Measurements from ENCODE around the gene STARD10.

The STARD10 gene

GRCh38 chr11:72766152-72766902 lies 27.5 kb downstream of the STARD10 start:
- Histone ChIP-seq H3K27me3 (ENCODE audit: insufficient read depth, low read length) (no peaks in the 10 kb centered on the region), H3K27ac (ENCODE audit: low read length) (no peak overlapping the region), H3K4me3 (ENCODE audit: low read length) (no peak overlapping the region), H3K9ac (ENCODE audit: low read depth, low read length) (no peak overlapping the region), H3K4me1 (ENCODE audit: insufficient read depth, low read length) (peaks cover 4% of the 10 kb centered on the region; the same call in 1 of the 2 replicates), H3K9me3 (ENCODE audit: insufficient read depth, low read depth, low read length) (no peaks in the 10 kb centered on the region), H3K36me3 (ENCODE audit: insufficient read depth, low read depth, low read length) (no peaks in the 10 kb centered on the region)

- peak overlapping the region; percentile 14; the same call in 1 of the 2 replicates for H3K9ac ChIP-seq (ENCODE audit: low read depth, low read length)
- H3K27me3 ChIP-seq (ENCODE audit: insufficient read depth, low read length): no peaks in the 10 kb centered on the region
- H3K4me1 ChIP-seq (ENCODE audit: insufficient read depth, low read length): peaks cover 4% of the 10 kb centered on the region; the same call in 1 of the 2 replicates
- no peaks in the 10 kb centered on the region for H3K9me3 ChIP-seq (ENCODE audit: insufficient read depth, low read depth, low read length)
- no peak overlapping the region for H3K4me3 ChIP-seq (ENCODE audit: low read length)
- no peak overlapping the region for H3K27ac ChIP-seq (ENCODE audit: low read length)
- H3K36me3 ChIP-seq (ENCODE audit: insufficient read depth, low read depth, low read length): no peaks in the 10 kb centered on the region
Measured at GRCh38 chr11:72764503-72764902, 29.3 kb downstream of the STARD10 start.

- Histone ChIP-seq H3K9ac (ENCODE audit: low read depth, low read length) (peak overlapping the region; percentile 14; the same call in 1 of the 2 replicates), H3K27ac (ENCODE audit: low read length) (no peak overlapping the region), H3K4me3 (ENCODE audit: low read length) (no peak overlapping the region), H3K27me3 (ENCODE audit: insufficient read depth, low read length) (no peaks in the 10 kb centered on the region), H3K36me3 (ENCODE audit: insufficient read depth, low read depth, low read length) (no peaks in the 10 kb centered on the region), H3K9me3 (ENCODE audit: insufficient read depth, low read depth, low read length) (no peaks in the 10 kb centered on the region), H3K4me1 (ENCODE audit: insufficient read depth, low read length) (peaks cover 4% of the 10 kb centered on the region; the same call in 1 of the 2 replicates)
Measured at GRCh38 chr11:72763823-72764222, 30.0 kb downstream of the STARD10 start.

- Histone ChIP-seq H3K9me3 (ENCODE audit: insufficient read depth, low read depth, low read length) (no peaks in the 10 kb centered on the region), H3K27ac (ENCODE audit: low read length) (no peak overlapping the region), H3K4me1 (ENCODE audit: insufficient read depth, low read length) (no peaks in the 10 kb centered on the region), H3K36me3 (ENCODE audit: insufficient read depth, low read depth, low read length) (no peaks in the 10 kb centered on the region), H3K9ac (ENCODE audit: low read depth, low read length) (no peak overlapping the region), H3K27me3 (ENCODE audit: insufficient read depth, low read length) (no peaks in the 10 kb centered on the region), H3K4me3 (ENCODE audit: low read length) (no peak overlapping the region)
Measured at GRCh38 chr11:72762641-72763304, 31.1 kb downstream of the STARD10 start.

GRCh38 chr11:72760539-72761405 lies 33.1 kb downstream of the STARD10 start:
- Histone ChIP-seq H3K9me3 (ENCODE audit: insufficient read depth, low read depth, low read length) (no peaks in the 10 kb centered on the region), H3K36me3 (ENCODE audit: insufficient read depth, low read depth, low read length) (no peaks in the 10 kb centered on the region), H3K4me3 (ENCODE audit: low read length) (no peak overlapping the region), H3K9ac (ENCODE audit: low read depth, low read length) (no peak overlapping the region), H3K4me1 (ENCODE audit: insufficient read depth, low read length) (no peaks in the 10 kb centered on the region), H3K27me3 (ENCODE audit: insufficient read depth, low read length) (no peaks in the 10 kb centered on the region), H3K27ac (ENCODE audit: low read length) (no peak overlapping the region)

GRCh38 chr11:72759468-72759985 lies 34.3 kb downstream of the STARD10 start:
- no peak overlapping the region for H3K4me3 ChIP-seq (ENCODE audit: low read length)
- no peak overlapping the region for H3K27ac ChIP-seq (ENCODE audit: low read length)
- no peaks in the 10 kb centered on the region for H3K36me3 ChIP-seq (ENCODE audit: insufficient read depth, low read depth, low read length)
- no peaks in the 10 kb centered on the region for H3K9me3 ChIP-seq (ENCODE audit: insufficient read depth, low read depth, low read length)
- no peaks in the 10 kb centered on the region; the same call in 1 of the 2 replicates for H3K27me3 ChIP-seq (ENCODE audit: insufficient read depth, low read length)
- no peaks in the 10 kb centered on the region for H3K4me1 ChIP-seq (ENCODE audit: insufficient read depth, low read length)
- H3K9ac ChIP-seq (ENCODE audit: low read depth, low read length): no peak overlapping the region

GRCh38 chr11:72758690-72759389 lies 35.0 kb downstream of the STARD10 start:
- H3K36me3 ChIP-seq (ENCODE audit: insufficient read depth, low read depth, low read length): no peaks in the 10 kb centered on the region
- no peak overlapping the region for H3K9ac ChIP-seq (ENCODE audit: low read depth, low read length)
- no peaks in the 10 kb centered on the region; the same call in 1 of the 2 replicates for H3K27me3 ChIP-seq (ENCODE audit: insufficient read depth, low read length)
- H3K9me3 ChIP-seq (ENCODE audit: insufficient read depth, low read depth, low read length): no peaks in the 10 kb centered on the region
- H3K27ac ChIP-seq (ENCODE audit: low read length): no peak overlapping the region
- H3K4me3 ChIP-seq (ENCODE audit: low read length): no peak overlapping the region
- H3K4me1 ChIP-seq (ENCODE audit: insufficient read depth, low read length): no peaks in the 10 kb centered on the region

GRCh38 chr11:72758304-72758689 lies 35.5 kb downstream of the STARD10 start:
- Histone ChIP-seq H3K9ac (ENCODE audit: low read depth, low read length) (no peak overlapping the region), H3K27ac (ENCODE audit: low read length) (no peak overlapping the region), H3K36me3 (ENCODE audit: insufficient read depth, low read depth, low read length) (no peaks in the 10 kb centered on the region), H3K9me3 (ENCODE audit: insufficient read depth, low read depth, low read length) (no peaks in the 10 kb centered on the region), H3K4me1 (ENCODE audit: insufficient read depth, low read length) (no peaks in the 10 kb centered on the region), H3K4me3 (ENCODE audit: low read length) (no peak overlapping the region), H3K27me3 (ENCODE audit: insufficient read depth, low read length) (no peaks in the 10 kb centered on the region; the same call in 1 of the 2 replicates)

- Histone ChIP-seq H3K27ac (ENCODE audit: low read length) (no peak overlapping the region), H3K4me3 (ENCODE audit: low read length) (no peak overlapping the region), H3K27me3 (ENCODE audit: insufficient read depth, low read length) (no peaks in the 10 kb centered on the region; the same call in 1 of the 2 replicates), H3K4me1 (ENCODE audit: insufficient read depth, low read length) (peaks cover 5% of the 10 kb centered on the region), H3K9me3 (ENCODE audit: insufficient read depth, low read depth, low read length) (no peaks in the 10 kb centered on the region), H3K9ac (ENCODE audit: low read depth, low read length) (no peak overlapping the region), H3K36me3 (ENCODE audit: insufficient read depth, low read depth, low read length) (no peaks in the 10 kb centered on the region)
Measured at GRCh38 chr11:72755713-72756285, 38.0 kb downstream of the STARD10 start.

- Histone ChIP-seq H3K9me3 (ENCODE audit: insufficient read depth, low read depth, low read length) (no peaks in the 10 kb centered on the region), H3K36me3 (ENCODE audit: insufficient read depth, low read depth, low read length) (no peaks in the 10 kb centered on the region), H3K4me1 (ENCODE audit: insufficient read depth, low read length) (peaks cover 5% of the 10 kb centered on the region), H3K27ac (ENCODE audit: low read length) (no peak overlapping the region), H3K9ac (ENCODE audit: low read depth, low read length) (no peak overlapping the region), H3K27me3 (ENCODE audit: insufficient read depth, low read length) (no peaks in the 10 kb centered on the region; the same call in 1 of the 2 replicates), H3K4me3 (ENCODE audit: low read length) (no peak overlapping the region)
Measured at GRCh38 chr11:72754544-72755155, 39.2 kb downstream of the STARD10 start.

Measured in iPS-20b (cell line).